K562 (cell line): ENCODE measurements around the gene HCRT.

ENCODE experiments used
- CBFB ChIP-seq: sonication (generic); formaldehyde crosslinking; IDR thresholded peaks from 2 replicates; pipeline ENCODE4 v1.4.0; 2020; ENCODE audit warnings: mild to moderate bottlenecking, missing genetic modification reagents
- EWSR1 ChIP-seq: fragments of 450-650 bp; IDR thresholded peaks from 2 replicates; pipeline ENCODE4 v1.6.1; 2018; ENCODE audit warnings: borderline replicate concordance, mild to moderate bottlenecking, low read depth, moderate library complexity; ENCODE audit not compliant: partially characterized antibody
- FOSL1 ChIP-seq: fragments of 200-800 bp; sonication (Bioruptor generic); conservative IDR thresholded peaks from 2 replicates; pipeline ENCODE4 v1.6.1; 2016; ENCODE audit warnings: missing genetic modification characterization, missing compliant biosample characterization
- MYC ChIP-seq, 2 experiments: fragments of 250-450 bp in 1 of 2; sonication (Bioruptor Pico) in 1 of 2; IDR thresholded peaks; 2 replicates each; pipeline versions ENCODE4 v1.5.1 to v1.6.1; 2012 to 2021; ENCODE audit warnings: low read depth in 2 of 2, borderline replicate concordance in 1 of 2, improper control_type of control experiment in 1 of 2, low read length in 1 of 2, mild to moderate bottlenecking in 1 of 2, moderate library complexity in 1 of 2
- TF ChIP-seq, protein P1 (sequence below), 3 experiments: IDR thresholded peaks in 2 of 3; conservative IDR thresholded peaks in 1 of 3; 2 replicates each; pipeline ENCODE4 v1.5.1; 2011 to 2012; ENCODE audit warnings: low read length in 3 of 3, mild to moderate bottlenecking in 3 of 3, control low read depth in 2 of 3, improper control_type of control experiment in 1 of 3, inconsistent platforms in 1 of 3, low read depth in 1 of 3, mixed read lengths in 1 of 3, moderate library complexity in 1 of 3; ENCODE audit not compliant: insufficient read depth in 2 of 3
- TF ChIP-seq, protein P2 (sequence below): sonication (generic); formaldehyde crosslinking; IDR thresholded peaks from 2 replicates; pipeline ENCODE4 v1.8.1; 2023; ENCODE audit warnings: mild to moderate bottlenecking, missing genetic modification reagents

DNA sequence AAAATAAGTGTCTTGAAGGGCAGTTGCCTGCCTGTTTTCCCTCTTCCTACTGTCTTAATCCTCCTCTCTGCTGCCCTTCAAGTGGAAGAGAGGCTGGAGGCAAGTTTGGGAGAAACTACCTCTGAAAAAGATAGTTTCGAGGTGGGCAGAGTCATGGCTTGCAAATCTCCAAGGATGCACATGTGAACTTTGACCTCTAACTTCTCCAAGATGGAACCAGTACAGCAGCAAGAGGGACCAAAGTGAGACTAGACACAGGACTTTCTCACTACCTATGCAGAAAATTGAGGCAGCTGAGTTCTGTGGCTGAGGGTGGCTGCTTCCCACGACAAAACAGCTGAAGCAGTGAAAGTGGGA is 3.4 kb downstream of the HCRT start:
- TF ChIP-seq, protein P1, sequence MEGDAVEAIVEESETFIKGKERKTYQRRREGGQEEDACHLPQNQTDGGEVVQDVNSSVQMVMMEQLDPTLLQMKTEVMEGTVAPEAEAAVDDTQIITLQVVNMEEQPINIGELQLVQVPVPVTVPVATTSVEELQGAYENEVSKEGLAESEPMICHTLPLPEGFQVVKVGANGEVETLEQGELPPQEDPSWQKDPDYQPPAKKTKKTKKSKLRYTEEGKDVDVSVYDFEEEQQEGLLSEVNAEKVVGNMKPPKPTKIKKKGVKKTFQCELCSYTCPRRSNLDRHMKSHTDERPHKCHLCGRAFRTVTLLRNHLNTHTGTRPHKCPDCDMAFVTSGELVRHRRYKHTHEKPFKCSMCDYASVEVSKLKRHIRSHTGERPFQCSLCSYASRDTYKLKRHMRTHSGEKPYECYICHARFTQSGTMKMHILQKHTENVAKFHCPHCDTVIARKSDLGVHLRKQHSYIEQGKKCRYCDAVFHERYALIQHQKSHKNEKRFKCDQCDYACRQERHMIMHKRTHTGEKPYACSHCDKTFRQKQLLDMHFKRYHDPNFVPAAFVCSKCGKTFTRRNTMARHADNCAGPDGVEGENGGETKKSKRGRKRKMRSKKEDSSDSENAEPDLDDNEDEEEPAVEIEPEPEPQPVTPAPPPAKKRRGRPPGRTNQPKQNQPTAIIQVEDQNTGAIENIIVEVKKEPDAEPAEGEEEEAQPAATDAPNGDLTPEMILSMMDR (IDR thresholded peaks at IDR 0.05 in 2 of 3, conservative IDR thresholded peaks at IDR 0.05 in 1 of 3; ENCODE audit: insufficient read depth in 2 of 3, low read depth in 1 of 3, low read length in 3 of 3), result no peak
- TF ChIP-seq FOSL1 (tag) (no peak), MYC (IDR thresholded peaks at IDR 0.05; ENCODE audit: low read depth, low read length) (no peak), MYC (CRISPR knock-in tag; IDR thresholded peaks at IDR 0.05; ENCODE audit: borderline replicate concordance, low read depth) (no peak), EWSR1 (no peak), CBFB (CRISPR knock-in tag) (no peak)
- TF ChIP-seq, protein P2, sequence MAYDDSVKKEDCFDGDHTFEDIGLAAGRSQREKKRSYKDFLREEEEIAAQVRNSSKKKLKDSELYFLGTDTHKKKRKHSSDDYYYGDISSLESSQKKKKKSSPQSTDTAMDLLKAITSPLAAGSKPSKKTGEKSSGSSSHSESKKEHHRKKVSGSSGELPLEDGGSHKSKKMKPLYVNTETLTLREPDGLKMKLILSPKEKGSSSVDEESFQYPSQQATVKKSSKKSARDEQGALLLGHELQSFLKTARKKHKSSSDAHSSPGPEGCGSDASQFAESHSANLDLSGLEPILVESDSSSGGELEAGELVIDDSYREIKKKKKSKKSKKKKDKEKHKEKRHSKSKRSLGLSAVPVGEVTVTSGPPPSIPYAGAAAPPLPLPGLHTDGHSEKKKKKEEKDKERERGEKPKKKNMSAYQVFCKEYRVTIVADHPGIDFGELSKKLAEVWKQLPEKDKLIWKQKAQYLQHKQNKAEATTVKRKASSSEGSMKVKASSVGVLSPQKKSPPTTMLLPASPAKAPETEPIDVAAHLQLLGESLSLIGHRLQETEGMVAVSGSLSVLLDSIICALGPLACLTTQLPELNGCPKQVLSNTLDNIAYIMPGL, result no peak; the same call in 1 of the 2 replicates
